Activated T-cell treated with anti-CD3 and anti-CD28 coated beads for 1 hour (primary cell): ENCODE data around the gene TENT5A.
"Not testable (repeated sequence)": the region's sequence is repeated elsewhere in the genome, so short reads cannot be mapped to it uniquely, and the experiment has no call there.

Experiments used
- DNase-seq: peaks from one replicate; pipeline ENCODE4 v3.0.0-alpha.2; 2020; ENCODE audit warnings: low read depth

The TENT5A gene

DNA sequence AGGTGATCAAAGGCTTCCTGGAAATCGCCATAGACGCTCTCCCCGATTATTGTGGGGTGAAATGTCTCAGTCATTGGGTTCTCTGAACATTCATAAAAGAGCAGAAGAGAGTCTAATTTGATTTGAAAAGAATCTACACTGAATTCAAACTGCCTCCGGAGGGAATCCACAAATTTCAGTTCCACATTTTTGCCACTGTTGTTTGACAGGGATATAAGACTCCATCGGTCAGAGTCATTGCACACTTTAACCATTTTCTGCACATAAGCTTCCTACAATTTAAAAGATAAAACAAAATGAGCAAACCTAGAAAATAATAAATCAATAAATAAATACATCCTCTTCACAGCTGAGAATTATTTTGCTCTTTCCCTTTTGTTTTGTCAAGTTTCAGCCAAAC lies 2.3 kb downstream of the TENT5A start:
- DNase-seq = no peak

DNA sequence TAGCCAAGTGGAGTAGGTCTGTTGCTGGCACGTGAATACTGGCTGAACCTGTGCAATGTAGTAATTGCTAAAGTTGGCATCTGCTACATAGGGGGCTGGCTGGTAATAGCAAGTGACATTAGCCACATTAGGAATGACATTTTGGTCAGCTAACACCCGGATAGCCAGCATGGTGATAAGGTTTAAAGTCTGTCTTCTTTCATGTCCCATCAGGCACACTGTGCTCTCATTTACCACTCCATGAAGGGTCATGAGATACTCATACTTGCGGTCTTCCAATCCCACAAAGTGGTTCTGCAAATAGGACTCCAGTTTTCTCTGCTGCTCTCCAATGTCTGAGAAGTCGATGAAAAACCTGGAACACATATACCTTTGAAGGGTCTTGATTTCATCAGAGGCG lies 2.8 kb downstream of the TENT5A start:
- no peak for DNase-seq

DNA sequence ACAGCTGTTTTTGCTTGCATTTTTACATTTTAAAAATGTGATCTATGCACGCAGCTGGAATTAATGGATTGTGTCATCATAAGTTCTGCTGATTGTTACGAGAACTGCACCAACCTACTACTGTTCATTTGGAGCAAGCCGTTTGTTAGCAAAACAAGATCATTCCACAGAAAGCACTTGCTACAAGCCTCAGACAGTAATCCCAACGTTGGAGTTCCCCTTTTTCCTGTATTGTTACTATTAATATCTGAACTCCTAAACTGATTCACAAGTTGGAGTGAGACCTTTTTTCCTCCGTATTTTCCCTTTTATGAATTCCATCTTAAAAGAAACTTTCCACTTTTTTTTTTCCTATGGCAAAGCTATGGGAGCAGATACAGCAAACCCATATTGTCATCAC lies 3.5 kb downstream of the TENT5A start:
- DNase-seq = no peak

DNA sequence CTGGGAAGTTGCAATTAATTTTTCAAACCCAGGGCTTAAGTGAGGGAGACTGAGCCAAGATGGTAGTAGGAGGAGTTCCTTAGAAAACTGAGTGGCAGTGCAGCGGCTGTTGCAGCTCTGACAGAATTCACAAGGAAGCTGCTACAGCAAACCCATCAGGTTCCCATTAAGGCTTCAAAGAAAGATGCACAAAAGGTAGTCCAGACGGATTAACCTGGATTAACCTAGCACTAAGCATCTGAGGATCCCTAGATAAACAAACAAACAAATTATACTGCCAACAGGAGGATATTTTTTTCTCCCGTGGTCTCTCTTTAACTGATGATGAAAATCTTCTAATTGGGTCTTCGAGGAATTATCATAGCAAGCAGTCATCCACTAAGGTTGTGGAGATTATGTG lies 5.2 kb downstream of the TENT5A start:
- DNase-seq = no peak

DNA sequence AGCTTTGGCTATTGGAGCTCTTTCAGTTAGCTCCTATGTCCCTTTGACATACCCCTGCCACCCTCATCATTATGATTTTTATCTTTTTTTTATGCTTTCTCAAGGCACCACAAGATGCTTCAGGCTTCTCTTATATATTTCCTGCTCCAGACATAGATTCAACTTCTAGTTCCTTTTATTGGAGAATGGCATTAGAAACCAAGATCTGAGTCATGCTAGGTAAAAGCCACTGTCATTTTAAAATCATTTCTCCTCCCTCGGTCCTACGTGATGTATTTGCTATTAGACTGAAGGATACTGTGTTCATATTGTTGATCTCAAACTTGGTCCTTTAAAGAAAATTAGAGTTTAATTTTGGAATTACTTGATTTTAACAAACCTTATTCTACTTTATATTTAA lies 8.3 kb downstream of the TENT5A start:
- DNase-seq = no peak

DNA sequence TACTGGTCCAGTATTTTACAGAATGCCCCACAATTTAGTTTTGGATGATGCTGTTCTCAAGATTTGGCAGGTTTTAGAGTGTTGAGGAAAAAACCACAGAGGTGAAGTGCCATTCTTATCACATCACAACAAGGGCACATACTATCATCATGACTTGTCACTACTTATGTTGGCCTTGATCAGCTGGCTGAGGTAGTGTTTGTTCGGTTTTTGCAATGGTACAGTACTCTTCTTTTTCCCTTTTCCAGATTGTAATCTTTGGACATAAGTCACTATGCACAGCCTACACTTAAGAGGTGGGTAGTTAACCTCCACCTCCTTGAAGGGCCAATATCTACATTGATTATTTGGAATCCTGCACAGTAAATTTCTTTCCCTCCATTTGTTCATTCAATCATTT lies 8.8 kb downstream of the TENT5A start:
- DNase-seq = no peak

DNA sequence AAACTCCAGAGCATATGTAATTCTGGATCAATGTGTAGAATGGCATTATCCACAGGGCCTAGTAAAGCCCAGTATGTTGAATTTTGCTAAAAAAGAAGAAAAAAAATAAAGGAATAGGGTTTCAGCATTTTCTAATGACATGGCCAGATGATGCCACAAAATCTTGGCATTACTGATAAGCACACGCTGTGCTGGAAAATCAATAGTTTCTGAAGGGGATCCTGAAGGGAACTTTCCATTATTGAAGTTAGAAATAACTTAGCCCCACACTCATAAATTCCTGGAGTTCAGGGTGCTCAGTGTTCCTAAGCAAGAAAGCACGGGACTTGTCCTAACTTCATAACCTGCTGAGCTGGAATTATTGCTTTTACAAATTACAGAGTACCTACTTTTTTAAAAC lies 10.8 kb downstream of the TENT5A start:
- DNase-seq = no peak

DNA sequence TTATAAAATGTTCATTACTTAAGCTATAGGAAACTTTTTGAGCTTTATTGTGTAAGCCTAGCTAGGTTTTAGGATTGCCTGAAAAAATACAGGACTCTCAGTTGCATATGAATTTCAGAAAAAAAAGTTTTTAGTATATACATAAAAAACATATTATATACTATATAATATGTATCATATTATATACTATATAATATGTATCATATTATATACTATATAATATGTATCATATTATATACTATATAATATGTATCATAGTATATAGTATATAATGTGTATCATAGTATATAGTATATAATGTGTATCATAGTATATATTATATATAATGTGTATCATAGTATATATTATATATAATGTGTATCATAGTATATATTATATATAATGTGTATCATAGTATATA lies 11.9 kb downstream of the TENT5A start:
- DNase-seq = not testable (repeated sequence)

DNA sequence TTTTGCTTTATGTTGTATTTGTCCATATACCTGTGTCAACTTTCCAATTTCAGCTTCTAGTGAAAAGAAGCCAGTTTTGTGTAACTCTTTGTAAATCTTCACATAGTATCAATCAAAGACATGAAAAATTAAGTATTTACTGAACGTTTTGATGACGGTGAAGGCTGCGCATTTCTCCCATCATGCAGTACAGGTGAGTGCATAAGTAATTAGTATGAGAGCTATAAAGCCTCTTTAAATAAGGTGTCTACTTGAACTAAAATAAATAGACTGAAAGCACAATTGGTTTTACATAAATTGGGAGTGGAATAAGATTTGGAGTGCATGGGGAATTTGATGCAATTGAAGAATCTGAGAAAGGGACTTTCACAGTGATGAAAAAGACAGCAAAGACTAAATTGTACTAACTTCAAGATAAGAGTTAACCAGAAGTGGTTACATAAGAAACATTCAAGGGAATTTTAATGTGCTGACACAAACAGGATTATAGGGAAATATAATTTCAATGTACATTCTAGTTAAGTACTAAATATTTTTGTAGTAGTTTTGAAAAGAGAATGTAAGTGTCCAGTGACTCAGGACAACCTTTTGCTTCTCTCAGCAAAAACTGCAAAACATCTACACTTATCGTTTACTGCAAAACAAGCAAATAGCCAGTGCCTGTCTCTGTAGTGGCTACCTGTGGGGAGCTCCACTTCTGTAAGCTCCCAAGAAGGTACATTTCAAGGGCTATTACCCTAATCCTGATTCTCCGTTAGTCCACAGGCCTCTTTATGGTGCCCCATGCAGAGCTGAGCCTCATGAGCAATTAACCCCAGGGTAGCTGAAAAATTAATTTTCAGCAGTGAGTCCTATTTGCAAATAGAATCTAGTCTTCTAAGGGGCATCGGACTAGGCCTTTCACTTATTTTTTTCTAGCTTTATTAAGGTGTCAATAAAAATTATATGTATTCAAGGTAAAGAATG lies 13.0 kb downstream of the TENT5A start:
- no peak for DNase-seq

DNA sequence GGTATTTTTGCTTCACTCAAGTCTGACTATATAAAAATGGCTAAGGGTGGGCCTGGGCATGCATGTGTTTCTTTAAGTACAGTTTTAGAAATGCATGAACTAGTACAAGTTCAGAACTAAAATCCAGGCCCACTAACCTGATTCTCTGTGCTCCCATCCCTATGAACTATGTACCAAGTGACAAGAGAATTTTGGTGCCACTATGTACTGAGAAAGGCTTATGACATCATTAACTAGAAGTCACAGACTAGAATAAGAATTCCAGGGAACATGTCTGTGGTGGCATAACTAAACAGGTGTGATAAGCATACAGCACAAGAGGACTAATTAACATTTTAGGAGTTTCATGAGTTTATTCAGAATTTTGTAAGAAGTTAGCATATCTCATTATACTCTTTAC lies 16.1 kb downstream of the TENT5A start:
- DNase-seq = no peak

DNA sequence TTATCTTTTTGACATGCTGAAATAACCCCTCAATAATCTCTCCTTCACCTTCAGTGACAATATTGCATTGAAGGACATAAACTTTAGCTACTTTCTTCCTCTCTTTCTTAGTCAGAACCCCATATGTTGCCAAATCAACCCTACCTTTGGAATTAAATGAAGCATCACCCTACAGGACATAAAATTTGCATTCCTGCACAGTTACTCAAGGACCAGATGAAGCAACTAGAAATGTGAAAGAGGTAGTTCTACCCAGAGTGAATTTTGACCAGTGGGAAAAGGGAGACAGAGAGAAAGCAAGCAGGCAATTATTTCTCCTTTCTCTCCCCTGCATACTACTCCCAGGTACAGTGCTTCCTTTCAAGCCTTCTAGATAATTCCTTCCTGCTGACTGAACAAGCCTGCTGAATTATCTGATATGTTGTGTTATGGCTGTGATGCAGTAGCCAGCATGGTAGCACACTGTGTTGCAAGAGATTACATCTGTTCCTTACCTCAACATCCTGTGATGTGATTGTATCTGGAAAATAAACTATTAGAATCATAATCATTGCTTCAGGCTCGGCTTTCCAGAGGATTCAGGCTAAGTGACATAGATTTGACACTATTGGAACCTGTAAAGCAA lies 16.6 kb downstream of the TENT5A start:
- DNase-seq = no peak

DNA sequence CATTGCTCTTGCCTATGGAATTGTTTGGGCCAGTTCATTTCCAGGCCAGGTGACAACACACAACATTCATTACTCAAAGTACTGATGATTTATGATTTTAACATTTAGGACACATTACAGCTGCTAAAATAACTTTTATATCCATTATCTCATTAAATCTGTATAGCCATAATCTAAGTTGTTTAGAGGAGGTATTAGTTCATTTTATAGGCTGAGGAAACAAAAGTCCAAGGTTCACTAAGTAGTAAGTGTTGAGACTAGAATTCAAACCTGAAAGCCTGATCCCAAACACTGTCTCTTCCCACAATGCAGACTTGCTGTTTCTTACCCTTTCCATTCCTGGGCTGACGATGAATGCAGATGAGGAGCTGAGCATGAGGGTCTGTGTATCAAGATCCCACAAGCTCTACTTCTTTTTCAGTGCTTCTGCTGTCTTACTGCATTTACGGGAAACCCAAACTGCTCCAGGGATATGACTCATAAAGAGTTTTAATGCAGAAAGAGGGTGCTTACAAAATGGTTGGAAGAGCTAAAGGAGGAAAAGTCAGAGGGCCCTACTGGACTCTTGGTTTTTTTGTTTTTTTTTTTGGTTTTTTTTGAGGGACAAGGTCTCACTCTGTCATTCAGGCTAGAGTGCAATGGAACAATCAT lies 17.9 kb downstream of the TENT5A start:
- DNase-seq = no peak

DNA sequence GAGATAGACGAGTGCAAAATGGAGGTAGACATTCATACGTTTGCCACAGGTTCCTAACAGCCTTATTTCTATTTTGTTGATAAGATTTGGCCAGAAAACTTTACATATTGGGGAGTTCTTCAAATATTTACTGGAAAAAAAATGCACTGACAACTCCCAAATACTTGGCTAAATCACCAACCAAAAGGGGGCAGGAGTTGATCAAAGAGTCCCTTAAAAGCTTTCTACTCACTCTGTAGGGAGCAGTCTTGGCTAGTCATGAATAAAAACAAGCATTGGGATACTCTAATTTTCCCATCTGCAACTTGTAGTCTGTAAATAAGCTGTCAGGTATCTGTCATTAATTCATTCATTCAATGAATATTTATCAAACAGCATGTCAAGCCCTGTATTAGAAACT lies 18.4 kb downstream of the TENT5A start:
- DNase-seq = no peak

DNA sequence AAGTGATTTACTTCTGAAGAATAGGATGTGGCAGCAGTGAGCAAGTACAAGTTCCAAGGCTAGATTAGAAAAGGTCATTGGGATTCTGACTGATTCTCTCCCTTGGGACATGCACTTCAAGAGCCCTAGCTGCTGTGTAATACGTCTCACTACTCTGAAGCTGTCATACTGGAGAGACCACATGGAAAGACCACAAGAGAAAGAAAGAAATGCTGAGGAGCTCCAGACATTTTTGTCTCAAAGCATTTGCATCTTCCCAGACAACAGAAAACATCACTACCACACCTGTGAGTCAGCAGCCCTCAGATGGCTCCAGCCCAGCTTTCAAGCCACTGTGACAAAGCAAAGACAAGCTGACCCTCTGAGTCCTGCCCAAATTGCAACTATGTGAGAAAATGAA lies 20.7 kb downstream of the TENT5A start:
- no peak for DNase-seq

DNA sequence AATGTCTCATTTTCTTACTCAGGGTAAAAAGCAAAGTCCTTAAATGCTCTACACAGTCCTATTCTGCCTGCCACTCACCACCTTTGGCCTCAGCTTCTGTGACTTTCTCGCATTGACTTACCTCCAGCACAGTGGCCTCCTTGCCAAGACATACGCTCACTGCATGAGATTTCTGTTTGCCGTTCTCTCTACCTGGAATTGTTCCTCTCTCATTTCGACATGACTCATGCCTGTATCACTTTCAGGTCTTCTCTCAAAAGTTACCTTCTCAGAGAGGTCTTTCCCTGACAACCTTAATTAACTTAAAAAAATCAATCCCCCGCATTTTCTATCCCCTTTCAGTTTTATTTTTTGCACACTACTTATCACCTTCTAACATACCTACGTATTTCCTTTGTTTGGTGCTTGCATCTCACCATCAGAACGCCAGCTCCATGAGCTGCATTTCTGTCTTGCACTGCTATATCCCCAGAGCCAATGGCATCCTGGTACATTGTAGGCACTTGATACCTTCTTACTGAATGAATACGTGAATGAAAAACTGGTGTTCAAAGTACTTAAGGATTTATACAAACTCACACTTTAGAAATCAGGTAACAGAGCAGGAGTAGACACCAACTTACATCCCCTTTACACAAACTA lies 24.5 kb downstream of the TENT5A start:
- no peak for DNase-seq

DNA sequence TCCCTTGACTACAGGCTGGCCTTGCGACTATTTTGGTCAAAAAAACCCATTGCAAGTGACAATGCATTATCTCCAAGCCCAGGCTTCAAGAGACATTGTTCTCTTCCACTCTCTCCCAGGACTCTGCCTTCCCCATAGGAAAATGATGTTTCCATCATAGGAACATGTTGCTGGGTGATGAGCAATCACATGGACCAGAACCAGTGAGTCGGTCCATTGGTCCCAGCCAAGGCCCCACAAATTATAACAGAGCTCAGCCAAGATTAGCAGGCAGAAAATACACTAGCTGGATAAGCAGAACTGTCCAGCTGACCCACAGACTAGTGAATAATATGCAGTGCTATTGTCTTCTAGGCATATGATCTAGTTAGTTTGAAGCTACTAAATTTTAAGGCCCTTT lies 27.4 kb downstream of the TENT5A start:
- no peak for DNase-seq

DNA sequence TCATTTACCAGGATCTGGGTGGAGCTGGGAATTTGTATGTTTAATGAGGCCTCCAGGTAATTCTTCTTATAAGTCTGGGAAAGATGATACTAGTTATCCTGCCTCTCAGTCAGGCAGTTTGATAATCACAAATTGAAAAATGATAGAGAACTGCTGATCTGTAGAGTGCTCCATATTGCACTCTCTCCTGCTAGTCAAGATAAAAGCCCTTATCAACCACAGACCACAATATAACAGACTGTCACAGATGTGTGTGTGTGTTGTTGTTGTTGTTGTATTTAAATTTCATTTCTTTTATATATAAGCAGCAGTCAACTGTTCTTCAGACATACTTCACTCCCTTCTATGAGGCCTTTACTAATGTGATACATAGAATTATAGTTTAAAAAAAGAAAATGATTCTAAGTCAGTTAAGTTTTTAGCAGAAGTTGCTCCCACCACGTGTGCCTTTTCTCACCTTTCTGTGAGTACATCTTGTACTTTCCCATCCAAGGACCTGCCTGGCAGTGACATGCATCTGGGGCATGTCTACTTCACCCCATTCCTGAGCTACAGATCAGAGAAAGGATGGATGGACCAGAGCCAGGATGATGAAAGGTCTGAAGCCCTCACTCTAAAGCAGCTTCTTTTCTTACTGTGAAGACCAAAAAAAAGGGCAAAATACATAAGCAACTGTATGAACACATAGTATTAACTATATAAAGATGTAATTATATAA lies 29.8 kb downstream of the TENT5A start:
- no peak for DNase-seq

DNA sequence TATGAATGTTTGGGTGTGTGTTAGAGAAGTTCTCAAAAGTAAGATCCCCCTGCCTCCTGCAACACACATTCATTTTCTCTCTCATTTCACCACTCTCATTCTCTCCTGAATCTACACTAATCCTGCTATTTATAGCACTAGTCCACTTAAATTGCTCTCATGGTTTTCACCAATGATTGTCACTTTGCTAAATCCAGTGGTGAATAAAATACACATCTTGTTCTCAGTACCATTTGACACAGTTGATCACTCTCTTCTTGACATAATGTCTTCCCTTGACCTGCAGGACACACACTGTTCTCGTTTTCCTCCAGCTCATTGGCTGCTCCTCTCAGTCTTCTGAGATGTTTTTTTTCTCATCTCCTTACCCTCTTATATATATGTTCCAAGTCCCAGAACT lies 32.1 kb downstream of the TENT5A start:
- no peak for DNase-seq

DNA sequence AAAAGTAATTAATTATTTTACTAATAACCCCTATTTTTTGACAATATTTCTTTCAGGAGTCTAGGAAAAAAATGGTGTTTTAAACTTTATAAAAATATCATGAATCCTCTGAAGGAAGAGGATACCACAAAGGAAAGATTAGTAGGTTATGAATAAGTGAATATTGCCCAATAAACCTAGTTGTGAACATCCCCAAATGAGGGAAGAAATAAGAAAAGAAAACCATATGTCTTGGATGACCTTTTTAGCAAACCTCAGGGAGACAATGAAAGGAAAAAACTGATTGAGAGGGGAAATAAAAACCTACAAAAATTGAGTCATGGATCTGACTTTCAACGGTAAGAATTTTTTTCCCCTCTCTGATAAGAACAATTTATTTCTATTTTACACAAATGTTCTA lies 34.4 kb downstream of the TENT5A start:
- no peak for DNase-seq

DNA sequence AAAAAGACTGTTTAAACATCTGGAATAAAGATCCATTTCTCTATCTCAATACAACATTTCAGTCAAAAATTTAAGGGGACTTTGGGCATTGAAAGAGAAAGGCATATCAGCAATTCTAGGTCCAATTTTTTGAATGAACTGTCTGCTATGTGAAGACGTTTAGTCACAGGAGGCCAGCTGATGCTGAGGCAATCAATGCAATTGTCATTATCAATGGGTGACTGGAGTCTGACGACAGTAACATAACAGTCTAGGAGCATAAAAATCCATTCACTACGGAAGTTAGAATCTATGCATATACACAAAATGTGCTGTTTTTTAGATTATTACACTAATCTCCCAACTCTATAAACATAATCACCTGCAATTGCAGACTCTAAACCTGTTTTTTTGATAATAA lies 37.8 kb downstream of the TENT5A start:
- DNase-seq = no peak

DNA sequence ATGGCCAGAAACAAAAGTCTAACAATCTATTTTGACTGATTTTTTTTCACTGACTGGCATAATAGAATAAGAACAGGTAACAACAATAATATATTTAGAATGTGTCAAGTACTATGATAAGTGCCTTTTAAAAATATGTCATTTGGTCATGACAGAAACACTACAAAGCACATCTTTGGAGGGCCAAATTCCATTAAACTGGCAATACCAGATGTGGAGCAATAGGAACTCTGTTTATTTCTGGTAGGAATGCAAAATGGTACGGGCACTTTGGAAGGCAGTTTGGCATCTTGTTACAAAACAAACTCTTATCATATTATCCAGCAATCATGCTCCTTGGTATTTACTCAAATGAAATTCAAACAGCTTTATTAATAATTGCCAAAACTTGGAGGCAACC lies 39.3 kb downstream of the TENT5A start:
- DNase-seq = no peak

DNA sequence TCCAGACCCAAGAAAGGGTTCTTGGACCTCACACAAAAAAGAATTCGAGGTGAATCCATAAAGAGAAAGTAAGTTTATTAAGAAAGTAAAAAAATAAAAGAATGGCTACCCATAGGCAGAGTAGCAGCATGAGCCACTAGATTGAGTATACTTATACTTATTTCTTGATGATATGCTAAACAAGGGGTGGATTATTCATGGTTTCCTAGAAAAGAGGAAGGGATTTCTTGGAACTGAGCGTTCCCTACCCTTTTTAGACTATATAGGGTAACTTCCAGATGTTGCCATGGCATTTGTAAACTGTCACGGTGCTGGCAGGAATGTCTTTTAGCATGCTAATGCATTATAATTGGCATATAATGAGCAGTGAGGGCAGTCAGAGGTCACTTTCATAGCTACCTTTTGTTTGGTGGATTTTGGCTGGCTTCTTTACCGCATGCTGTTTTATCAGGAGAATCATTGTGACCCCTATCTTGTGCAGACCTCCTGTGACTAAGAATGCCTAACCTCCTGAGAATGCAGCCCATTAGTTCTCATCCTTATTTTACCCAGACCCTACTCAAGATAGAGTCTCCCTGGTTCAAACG lies 44.3 kb downstream of the TENT5A start:
- DNase-seq = no peak
